PFSK-1 (cell line): Measurements from ENCODE around the gene AP1M1.

ENCODE experiments used
- FOXP2 ChIP-seq: optimal IDR thresholded peaks from 2 replicates; pipeline ENCODE3; 2011; ENCODE audit warnings: borderline replicate concordance, control low read depth, inconsistent platforms; ENCODE audit not compliant: insufficient read depth; ENCODE audit errors: extremely low read length, extremely low read depth
- POLR2AphosphoS5 ChIP-seq: IDR thresholded peaks from 2 replicates; pipeline ENCODE4 v1.6.1; 2012; ENCODE audit warnings: low read depth, mild to moderate bottlenecking, control low read depth, low read length, moderate library complexity
- REST ChIP-seq, 2 experiments: IDR thresholded peaks; 2 replicates each; pipeline versions ENCODE4 v1.6.1 to v1.8.0; 2011 to 2012; ENCODE audit warnings: low read depth in 2 of 2, low read length in 2 of 2, control low read depth in 1 of 2, inconsistent platforms in 1 of 2, mild to moderate bottlenecking in 1 of 2, moderate library complexity in 1 of 2; ENCODE audit not compliant: insufficient read depth in 1 of 2
- SIN3A ChIP-seq: IDR thresholded peaks from 2 replicates; pipeline ENCODE4 v1.6.1; 2012; ENCODE audit warnings: mild to moderate bottlenecking, low read length, moderate library complexity, borderline replicate concordance; ENCODE audit not compliant: insufficient read depth
- TAF1 ChIP-seq: IDR thresholded peaks from 2 replicates; pipeline ENCODE4 v1.6.1; 2012; ENCODE audit warnings: low read length, control low read depth, borderline replicate concordance; ENCODE audit not compliant: insufficient read depth

Gene AP1M1

GRCh38 chr19:16274447-16274846, 76.7 kb downstream of the AP1M1 start:
- TF ChIP-seq TAF1 (no peak), FOXP2 (no peak), SIN3A (no peak), POLR2AphosphoS5 (no peak), REST (IDR thresholded peaks at IDR 0.05; ENCODE audit: insufficient read depth in 1 of 2, low read depth in 2 of 2, low read length in 2 of 2) (no peak)

GRCh38 chr19:16280306-16280705, 82.6 kb downstream of the AP1M1 start:
- TF ChIP-seq SIN3A (no peak), REST (IDR thresholded peaks at IDR 0.05; ENCODE audit: insufficient read depth in 1 of 2, low read depth in 2 of 2, low read length in 2 of 2) (no peak), TAF1 (no peak), POLR2AphosphoS5 (no peak), FOXP2 (no peak)

- no peak for TF ChIP-seq SIN3A
- no peak for TF ChIP-seq FOXP2
- TF ChIP-seq TAF1, result no peak
- TF ChIP-seq POLR2AphosphoS5, result no peak
- TF ChIP-seq REST (IDR thresholded peaks at IDR 0.05; ENCODE audit: insufficient read depth in 1 of 2, low read depth in 2 of 2, low read length in 2 of 2), result no peak
Measured at GRCh38 chr19:16281743-16282142, 84.0 kb downstream of the AP1M1 start.

DNA sequence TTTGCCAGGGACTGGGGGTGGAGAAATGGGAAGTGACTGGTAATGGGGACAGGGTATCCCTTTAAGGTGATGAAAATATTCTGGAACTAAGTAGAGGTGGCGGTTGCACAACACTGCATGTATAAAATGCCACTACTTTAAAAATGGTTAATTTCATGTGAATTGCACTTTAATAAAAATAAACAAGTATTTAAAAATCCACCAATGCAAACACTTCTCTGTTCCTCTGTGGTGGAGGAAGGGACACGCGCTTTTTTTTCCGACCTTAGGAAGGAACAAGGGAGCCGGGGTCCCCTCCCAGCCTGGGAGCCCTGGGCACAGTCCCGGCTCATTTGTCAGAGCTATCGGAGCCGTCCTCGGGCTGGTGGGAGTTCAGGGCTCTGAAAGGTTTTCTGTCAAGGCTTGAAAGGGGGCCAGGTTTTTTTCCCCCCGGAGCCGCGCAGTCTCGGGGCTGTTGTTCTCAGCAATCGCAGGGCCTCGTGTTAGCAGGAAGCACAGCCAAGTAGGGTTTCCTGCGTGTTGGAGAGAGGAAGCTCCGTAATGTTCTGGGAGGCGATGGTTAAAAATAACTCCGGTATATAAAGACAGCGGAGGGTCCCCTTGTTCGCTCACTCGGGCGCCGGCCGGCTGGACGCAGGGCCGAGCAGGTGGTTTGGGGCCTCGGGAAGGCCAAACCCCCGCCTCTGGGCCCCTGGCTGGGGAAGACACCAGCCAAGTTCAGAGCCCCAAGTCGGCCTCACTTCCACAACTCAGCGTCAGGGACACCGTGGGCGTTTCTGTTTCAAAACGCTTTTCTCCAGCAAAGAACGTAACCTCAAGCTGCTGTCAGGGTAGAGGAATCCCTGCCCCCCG, 85.7 kb downstream of the AP1M1 start:
- TF ChIP-seq SIN3A (no peak), REST (IDR thresholded peaks at IDR 0.05; ENCODE audit: insufficient read depth in 1 of 2, low read depth in 2 of 2, low read length in 2 of 2) (no peak), POLR2AphosphoS5 (no peak), FOXP2 (no peak), TAF1 (no peak)

DNA sequence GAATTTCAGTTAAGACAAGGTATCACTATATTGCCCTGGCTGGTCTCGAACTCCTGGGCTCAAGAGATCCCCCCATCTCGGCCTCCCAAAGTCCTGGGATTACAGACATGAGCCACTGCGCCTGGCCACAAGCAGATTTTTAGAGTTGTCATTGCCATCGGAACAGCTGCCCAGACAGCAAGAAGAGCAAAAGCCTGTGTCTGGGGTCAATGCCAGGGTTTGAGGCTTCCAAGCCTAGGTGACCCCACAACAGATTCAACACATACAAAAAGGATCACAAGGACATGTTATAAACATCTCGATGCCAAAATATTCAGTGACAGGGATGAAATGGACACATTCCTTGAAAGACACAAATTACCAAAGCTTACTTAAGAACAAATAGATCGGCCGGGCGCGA, 86.8 kb downstream of the AP1M1 start:
- TF ChIP-seq SIN3A, result no peak
- TF ChIP-seq POLR2AphosphoS5, result no peak
- no peak for TF ChIP-seq TAF1
- TF ChIP-seq FOXP2, result no peak
- no peak for TF ChIP-seq REST (IDR thresholded peaks at IDR 0.05; ENCODE audit: insufficient read depth in 1 of 2, low read depth in 2 of 2, low read length in 2 of 2)
